Ectodermal cell (in vitro differentiated cells): ENCODE results near the gene ZNF446.
"Not testable (repeated sequence)": the region's sequence is repeated elsewhere in the genome, so short reads cannot be mapped to it uniquely, and the experiment has no call there.

Experiments
- H3K27ac ChIP-seq: 2 replicates; pipeline ENCODE4 v1.7.0; 2013; ENCODE audit warnings: mild to moderate bottlenecking, low read depth, low read length; ENCODE audit not compliant: insufficient read depth, poor library complexity, severe bottlenecking
- H3K27me3 ChIP-seq: 2 replicates; pipeline ENCODE4 v1.7.0; 2013; ENCODE audit warnings: mild to moderate bottlenecking, low read length; ENCODE audit not compliant: insufficient read depth, control insufficient read depth, poor library complexity, severe bottlenecking
- H3K36me3 ChIP-seq: one replicate; pipeline ENCODE4 v1.7.0; 2013; ENCODE audit warnings: low read length; ENCODE audit not compliant: control insufficient read depth, insufficient read depth
- H3K4me1 ChIP-seq: one replicate; pipeline ENCODE4 v1.7.0; 2013; ENCODE audit warnings: low read length; ENCODE audit not compliant: control insufficient read depth, insufficient read depth
- H3K4me3 ChIP-seq: 2 replicates; pipeline ENCODE4 v1.7.0; 2013; ENCODE audit warnings: low read depth, low read length, control low read depth; ENCODE audit not compliant: insufficient read depth
- H3K9me3 ChIP-seq: 2 replicates; pipeline ENCODE4 v1.7.0; 2013; ENCODE audit warnings: mild to moderate bottlenecking, low read length, moderate library complexity; ENCODE audit not compliant: control insufficient read depth
- WGBS, 2 experiments: methylation state at CpG; one replicate each; pipeline ENCODE4 v1.1.7; 2013; ENCODE audit warnings: missing lambda C conversion rate in 2 of 2; 5-methylcytosine and 5-hydroxymethylcytosine counted together

Gene ZNF446

GRCh38 chr19:58499021-58499927 lies 23.1 kb downstream of the ZNF446 start:
- Histone ChIP-seq H3K4me3 (peak overlapping the region; percentile 82), H3K27ac (no peak overlapping the region), H3K27me3 (no peaks in the 10 kb centered on the region), H3K9me3 (no peaks in the 10 kb centered on the region), H3K36me3 (no peaks in the 10 kb centered on the region), H3K4me1 (peaks cover 11% of the 10 kb centered on the region)
- 2% methylated on average over 60 of the region's 60 CpGs for WGBS, 2 experiments

- Histone ChIP-seq H3K9me3 (no peaks in the 10 kb centered on the region), H3K4me1 (peaks cover 11% of the 10 kb centered on the region), H3K27me3 (no peaks in the 10 kb centered on the region), H3K27ac (no peak overlapping the region), H3K36me3 (no peaks in the 10 kb centered on the region), H3K4me3 (peak overlapping the region; percentile 82)
- WGBS, 2 experiments: 93 to 94% methylated on average over 14 of the region's 14 CpGs
Measured at GRCh38 chr19:58500242-58500641, 24.1 kb downstream of the ZNF446 start.

GRCh38 chr19:58507602-58508223 lies 31.6 kb downstream of the ZNF446 start:
- not testable (repeated sequence) for H3K4me1 ChIP-seq, H3K27ac ChIP-seq, H3K27me3 ChIP-seq, H3K9me3 ChIP-seq, H3K4me3 ChIP-seq, H3K36me3 ChIP-seq
- 89% methylated on average over 7 of the region's 8 CpGs for WGBS, 2 experiments

- H3K27ac ChIP-seq: no peak overlapping the region
- no peaks in the 10 kb centered on the region for H3K27me3 ChIP-seq
- H3K4me3 ChIP-seq: no peak overlapping the region
- WGBS, 2 experiments: 92 to 93% methylated on average over 11 of the region's 11 CpGs
- H3K36me3 ChIP-seq: no peaks in the 10 kb centered on the region
- H3K9me3 ChIP-seq: no peaks in the 10 kb centered on the region
- no peaks in the 10 kb centered on the region for H3K4me1 ChIP-seq
Measured at GRCh38 chr19:58509731-58510083, 33.6 kb downstream of the ZNF446 start.

- Histone ChIP-seq H3K4me3 (no peak overlapping the region), H3K27me3 (no peaks in the 10 kb centered on the region), H3K36me3 (no peaks in the 10 kb centered on the region), H3K9me3 (no peaks in the 10 kb centered on the region), H3K4me1 (no peaks in the 10 kb centered on the region), H3K27ac (no peak overlapping the region)
- 83 to 89% methylated on average over 8 of the region's 8 CpGs for WGBS, 2 experiments
Measured at GRCh38 chr19:58510084-58510862, 34.1 kb downstream of the ZNF446 start.

- Histone ChIP-seq H3K27ac (no peak within 1 kb of the TSS), H3K9me3 (no peaks in the 10 kb centered on the region), H3K4me3 (no peak within 1 kb of the TSS), H3K4me1 (no peaks in the 10 kb centered on the region), H3K36me3 (peaks cover 6% of the 10 kb centered on the region), H3K27me3 (no peaks in the 10 kb centered on the region)
- WGBS, 2 experiments: 91 to 92% methylated on average over 25 of the region's 25 CpGs
Measured at GRCh38 chr19:58511353-58512208, 35.4 kb downstream of the ZNF446 start, which contains the start of gene SLC27A5. Gene SLC27A5 (minus strand): TSS chr19:58511992. CDS start chr19:58511955, 37 bp downstream.

- H3K27me3 ChIP-seq: no peaks in the 10 kb centered on the region
- peaks cover 10% of the 10 kb centered on the region for H3K36me3 ChIP-seq
- peaks cover 3% of the 10 kb centered on the region for H3K4me1 ChIP-seq
- H3K27ac ChIP-seq: no peak overlapping the region
- H3K9me3 ChIP-seq: no peaks in the 10 kb centered on the region
- H3K4me3 ChIP-seq: no peak overlapping the region
- 95% methylated on average over 10 of the region's 10 CpGs for WGBS, 2 experiments
Measured at GRCh38 chr19:58513213-58513693, 37.1 kb downstream of the ZNF446 start.

- 20 to 21% methylated on average over 61 to 65 of the region's 66 CpGs for WGBS, 2 experiments
- Histone ChIP-seq H3K27ac (no peak overlapping the region), H3K4me1 (peaks cover 6% of the 10 kb centered on the region), H3K9me3 (no peaks in the 10 kb centered on the region), H3K27me3 (no peaks in the 10 kb centered on the region), H3K4me3 (peak overlapping the region; percentile 35), H3K36me3 (peaks cover 10% of the 10 kb centered on the region)
Measured at GRCh38 chr19:58513694-58514563, 37.8 kb downstream of the ZNF446 start.

- WGBS, 2 experiments: 79 to 80% methylated on average over 3 of the region's 3 CpGs
- Histone ChIP-seq H3K4me1 (peaks cover 6% of the 10 kb centered on the region), H3K9me3 (no peaks in the 10 kb centered on the region), H3K36me3 (peaks cover 10% of the 10 kb centered on the region), H3K27me3 (no peaks in the 10 kb centered on the region), H3K4me3 (peak overlapping the region; percentile 35), H3K27ac (no peak overlapping the region)
Measured at GRCh38 chr19:58514564-58515022, 38.4 kb downstream of the ZNF446 start.
